GM23248 (cell line): ENCODE data around the gene SLC13A5. TPM values are rescaled to one million over a fixed set of nuclear protein-coding genes. Genes with fewer than 3 reads are reported as not detected.

Source experiments
- DNase-seq: peaks from one replicate; pipeline ENCODE4 v3.0.0-alpha.2; 2015
- H2AFZ ChIP-seq: fragments of 200-600 bp; sonication (generic); 2 replicates; pipeline ENCODE4 v1.6.1; 2016; ENCODE audit warnings: antibody characterized with exemption
- H3F3A ChIP-seq: fragments of 200-600 bp; sonication (generic); 2 replicates; pipeline ENCODE4 v1.6.1; 2016; ENCODE audit warnings: mild to moderate bottlenecking, antibody characterized with exemption, mixed run types; ENCODE audit not compliant: insufficient read depth
- H3K27ac ChIP-seq: fragments of 200-600 bp; sonication (generic); 2 replicates; pipeline ENCODE4 v1.5.1; 2016; ENCODE audit warnings: mild to moderate bottlenecking
- H3K27me3 ChIP-seq: fragments of 200-600 bp; sonication (generic); replicated peaks from 2 replicates; pipeline ENCODE4 v1.6.1; 2016; ENCODE audit warnings: mild to moderate bottlenecking; ENCODE audit not compliant: insufficient read depth
- H3K36me3 ChIP-seq: fragments of 200-600 bp; sonication (generic); 2 replicates; pipeline ENCODE4 v1.6.1; 2016; ENCODE audit warnings: low read depth, mild to moderate bottlenecking
- H3K4me1 ChIP-seq: fragments of 200-600 bp; sonication (generic); 2 replicates; pipeline ENCODE4 v1.6.1; 2016; ENCODE audit warnings: mild to moderate bottlenecking; ENCODE audit not compliant: insufficient read depth
- H3K4me2 ChIP-seq: fragments of 200-600 bp; sonication (generic); one replicate; pipeline ENCODE4 v1.6.1; 2016; ENCODE audit warnings: mild to moderate bottlenecking; ENCODE audit not compliant: unreplicated experiment
- H3K4me3 ChIP-seq: fragments of 200-600 bp; sonication (generic); 2 replicates; pipeline ENCODE4 v1.5.1; 2016; ENCODE audit warnings: mild to moderate bottlenecking
- H3K79me2 ChIP-seq: fragments of 200-600 bp; sonication (generic); 2 replicates; pipeline ENCODE4 v1.6.1; 2016; ENCODE audit warnings: mild to moderate bottlenecking; ENCODE audit not compliant: insufficient read depth
- H3K9ac ChIP-seq: fragments of 200-600 bp; sonication (generic); 2 replicates; pipeline ENCODE4 v1.6.1; 2016; ENCODE audit warnings: mild to moderate bottlenecking
- H3K9me2 ChIP-seq: fragments of 200-600 bp; sonication (generic); 2 replicates; pipeline ENCODE4 v1.6.1; 2016; ENCODE audit warnings: mixed run types, mild to moderate bottlenecking, moderate library complexity; ENCODE audit not compliant: insufficient read depth
- H3K9me3 ChIP-seq: fragments of 200-600 bp; sonication (generic); one replicate; pipeline ENCODE4 v1.6.1; 2017; ENCODE audit warnings: low read depth
- H4K20me1 ChIP-seq: fragments of 200-600 bp; sonication (generic); 2 replicates; pipeline ENCODE4 v1.6.0; 2016; ENCODE audit not compliant: insufficient read depth
- EZH2 ChIP-seq: fragments of 200-600 bp; sonication (generic); IDR thresholded peaks from 2 replicates; pipeline ENCODE4 v1.6.1; 2018; ENCODE audit warnings: antibody characterized with exemption, mild to moderate bottlenecking; ENCODE audit not compliant: insufficient read depth, poor library complexity, severe bottlenecking
- EZH2phosphoT487 ChIP-seq: fragments of 200-600 bp; sonication (generic); IDR thresholded peaks from 2 replicates; pipeline ENCODE4 v1.6.1; 2018; ENCODE audit warnings: antibody characterized with exemption, moderate library complexity, mild to moderate bottlenecking, low read depth; ENCODE audit not compliant: insufficient read depth
- WGBS, 2 experiments: methylation state at CpG; one replicate each; pipeline ENCODE4 v1.1.6; 2015 to 2017; ENCODE audit warnings: low lambda C conversion rate in 2 of 2, low coverage in 1 of 2; ENCODE audit errors: missing lambda C conversion rate in 2 of 2; 5-methylcytosine and 5-hydroxymethylcytosine counted together
- in situ Hi-C: fragments of 300-500 bp; cut with MboI; formaldehyde crosslinking; loops from 2 replicates; pipeline ENCODE4 v1.15.0; 2020
- polyA plus RNA-seq: library from polyadenylated mRNA; unstranded; fragments of >200 nt; fragmentation: Nextera tagmentation; extraction: Ambion mirVana; gene quantifications from 2 replicates; pipeline ENCODE4 v1.2.1, GENCODE V29; 2016
- total RNA-seq: library from RNA; depleted of rRNA; stranded (reverse); fragments of >200 nt; shearing (Covaris generic); gene quantifications from 2 replicates; pipeline ENCODE4 v1.2.3, GENCODE V29; 2014

SLC13A5 gene
- total and polyA plus RNA-seq, 2 experiments from 2014 or later: not detected

GRCh38 chr17:6688944-6689343 lies 24.2 kb downstream of the SLC13A5 start:
- Histone ChIP-seq H3K9me2 (no peaks in the 10 kb centered on the region), H3K27me3 (peaks cover 30% of the 10 kb centered on the region), H3K4me1 (no peaks in the 10 kb centered on the region)

GRCh38 chr17:6686026-6686425 lies 27.1 kb downstream of the SLC13A5 start:
- no peak overlapping the region for H3K4me2 ChIP-seq
- in situ Hi-C loops: no loop called here
- 39 to 43% methylated on average over 4 of the region's 4 CpGs for WGBS, 2 experiments
- no peaks in the 10 kb centered on the region for H3F3A ChIP-seq
- H3K9me3 ChIP-seq: no peaks in the 10 kb centered on the region
- DNase-seq: no peak
- no peak overlapping the region for H3K9ac ChIP-seq
- H3K4me1 ChIP-seq: no peaks in the 10 kb centered on the region
- TF ChIP-seq EZH2: no peak
- no peak for TF ChIP-seq EZH2phosphoT487
- no peaks in the 10 kb centered on the region for H3K9me2 ChIP-seq
- no peak overlapping the region for H3K27ac ChIP-seq
- peaks cover 24% of the 10 kb centered on the region for H3K27me3 ChIP-seq
- no peaks in the 10 kb centered on the region for H3K36me3 ChIP-seq
- H2AFZ ChIP-seq: no peak overlapping the region
- no peak overlapping the region for H3K4me3 ChIP-seq
- H3K79me2 ChIP-seq: no peaks in the 10 kb centered on the region
- H4K20me1 ChIP-seq: no peaks in the 10 kb centered on the region

More at GRCh38 chr17:6688944-6689343, 24.2 kb downstream of the SLC13A5 start:
- WGBS, 2 experiments: 66 to 67% methylated on average over 9 of the region's 9 CpGs
- Histone ChIP-seq H3K9ac (no peak overlapping the region), H3F3A (no peaks in the 10 kb centered on the region), H3K9me3 (no peaks in the 10 kb centered on the region), H3K4me2 (no peak overlapping the region), H3K79me2 (no peaks in the 10 kb centered on the region), H3K27ac (no peak overlapping the region), H2AFZ (no peak overlapping the region), H3K4me3 (no peak overlapping the region), H4K20me1 (no peaks in the 10 kb centered on the region), H3K36me3 (no peaks in the 10 kb centered on the region)
- DNase-seq: no peak
- TF ChIP-seq EZH2: no peak
- in situ Hi-C loops: no loop called here

- no peaks in the 10 kb centered on the region for H4K20me1 ChIP-seq
- in situ Hi-C loops: no loop called here
- no peak for DNase-seq
- no peaks in the 10 kb centered on the region for H3K36me3 ChIP-seq
- no peak overlapping the region for H2AFZ ChIP-seq
- H3K4me3 ChIP-seq: no peak overlapping the region
- no peaks in the 10 kb centered on the region for H3F3A ChIP-seq
- WGBS, 2 experiments: 47 to 51% methylated on average over 13 to 14 of the region's 14 CpGs
- no peaks in the 10 kb centered on the region for H3K9me2 ChIP-seq
- H3K9ac ChIP-seq: no peak overlapping the region
- H3K27me3 ChIP-seq: peaks cover 25% of the 10 kb centered on the region
- H3K9me3 ChIP-seq: no peaks in the 10 kb centered on the region
- H3K4me2 ChIP-seq: no peak overlapping the region
- no peaks in the 10 kb centered on the region for H3K4me1 ChIP-seq
- TF ChIP-seq EZH2 (no peak), EZH2phosphoT487 (no peak)
- no peaks in the 10 kb centered on the region for H3K79me2 ChIP-seq
- no peak overlapping the region for H3K27ac ChIP-seq
Observed at GRCh38 chr17:6684881-6685767, 28.0 kb downstream of the SLC13A5 start.

GRCh38 chr17:6684460-6684783 lies 28.7 kb downstream of the SLC13A5 start:
- no peaks in the 10 kb centered on the region for H3K4me1 ChIP-seq
- WGBS, 2 experiments: 30 to 34% methylated on average over 7 of the region's 7 CpGs
- H4K20me1 ChIP-seq: no peaks in the 10 kb centered on the region
- no peak overlapping the region for H3K27ac ChIP-seq
- H3K27me3 ChIP-seq: peaks cover 31% of the 10 kb centered on the region
- no peaks in the 10 kb centered on the region for H3K9me2 ChIP-seq
- no peak overlapping the region for H2AFZ ChIP-seq
- no peaks in the 10 kb centered on the region for H3F3A ChIP-seq
- TF ChIP-seq EZH2phosphoT487 (no peak), EZH2 (no peak)
- no peaks in the 10 kb centered on the region for H3K79me2 ChIP-seq
- H3K9ac ChIP-seq: no peak overlapping the region
- H3K9me3 ChIP-seq: no peaks in the 10 kb centered on the region
- in situ Hi-C loops: no loop called here
- H3K4me3 ChIP-seq: no peak overlapping the region
- no peak for DNase-seq
- no peak overlapping the region for H3K4me2 ChIP-seq
- H3K36me3 ChIP-seq: no peaks in the 10 kb centered on the region
